IMR-90 (cell line): ENCODE measurements around the gene ENOX1. TPM values are rescaled to one million over a fixed set of nuclear protein-coding genes. Genes with fewer than 3 reads are reported as not detected.

ENCODE experiments used
- ATAC-seq: fragments of 200-7000 bp; cut with Tn5 transposase; 2 replicates; pipeline ENCODE4 v1.9.1; 2020; ENCODE audit warnings: low read depth, mild to moderate bottlenecking, moderate library complexity
- BruUV-seq: library from RNA; stranded (reverse); fragments of 400-500 nt; replicated peaks from 2 replicates; lab custom pipeline; 2021; lab: Mats Ljungman, UMichigan
- CTCF ChIA-PET: fragments of 300-600 bp; formaldehyde crosslinking; extraction: SDS; loops from one replicate; lab custom pipeline; 2021; ENCODE audit warnings: antibody characterized with exemption; lab: Yijun Ruan, JAX
- POLR2A ChIA-PET: fragments of 300-600 bp; sonication (Branson Sonifier 250); formaldehyde crosslinking; loops from one replicate; lab custom pipeline; 2022; ENCODE audit warnings: antibody characterized with exemption; ENCODE audit not compliant: unreplicated experiment; lab: Charles Lee
- DNase-seq: peaks from one replicate; pipeline ENCODE4 v3.0.0; 2013
- H2AFZ ChIP-seq: replicated peaks from 2 replicates; pipeline ENCODE3; 2013; ENCODE audit warnings: low read length, mild to moderate bottlenecking; ENCODE audit not compliant: poor library complexity
- H2AK5ac ChIP-seq: 2 replicates; pipeline ENCODE4 v1.6.1; 2013; ENCODE audit warnings: low read depth, low read length, inconsistent platforms
- H2AK9ac ChIP-seq: replicated peaks from 2 replicates; pipeline ENCODE3; 2013; ENCODE audit warnings: mild to moderate bottlenecking, low read depth, low read length, moderate library complexity; ENCODE audit not compliant: poor library complexity
- H2BK120ac ChIP-seq: 2 replicates; pipeline ENCODE4 v1.6.1; 2013; ENCODE audit warnings: low read depth, low read length, inconsistent platforms
- H2BK15ac ChIP-seq: 3 replicates; pipeline ENCODE4 v1.6.1; 2013; ENCODE audit warnings: low read depth, low read length, inconsistent platforms
- H2BK20ac ChIP-seq: 2 replicates; pipeline ENCODE4 v1.6.1; 2013; ENCODE audit warnings: low read depth, mild to moderate bottlenecking, inconsistent platforms, low read length, moderate library complexity
- H2BK5ac ChIP-seq: 2 replicates; pipeline ENCODE4 v1.6.1; 2013; ENCODE audit warnings: mild to moderate bottlenecking, low read depth, low read length, inconsistent platforms; ENCODE audit not compliant: poor library complexity, severe bottlenecking
- H3K14ac ChIP-seq: replicated peaks from 2 replicates; pipeline ENCODE4 v1.6.1; 2013; ENCODE audit warnings: low read depth, low read length, inconsistent platforms
- H3K18ac ChIP-seq: 2 replicates; pipeline ENCODE4 v1.6.1; 2013; ENCODE audit warnings: low read depth, low read length, control low read depth
- H3K23ac ChIP-seq: 2 replicates; pipeline ENCODE4 v1.6.1; 2013; ENCODE audit warnings: low read depth, low read length, inconsistent platforms
- H3K27ac ChIP-seq: 2 replicates; pipeline ENCODE4 v1.5.1; 2013; ENCODE audit warnings: mild to moderate bottlenecking, control low read depth, low read length; ENCODE audit not compliant: insufficient read depth
- H3K27me3 ChIP-seq: 2 replicates; pipeline ENCODE4 v1.6.1; 2013; ENCODE audit warnings: low read length; ENCODE audit not compliant: control insufficient read depth, insufficient read depth
- H3K36me3 ChIP-seq: 2 replicates; pipeline ENCODE4 v1.6.1; 2013; ENCODE audit warnings: low read length, mixed read lengths; ENCODE audit not compliant: control insufficient read depth, insufficient read depth
- H3K4ac ChIP-seq: 2 replicates; pipeline ENCODE4 v1.6.1; 2013; ENCODE audit warnings: low read depth, low read length, inconsistent platforms
- H3K4me1 ChIP-seq: 2 replicates; pipeline ENCODE4 v1.6.1; 2013; ENCODE audit warnings: low read length, mixed read lengths; ENCODE audit not compliant: control insufficient read depth, insufficient read depth
- H3K4me2 ChIP-seq: 2 replicates; pipeline ENCODE4 v1.6.1; 2013; ENCODE audit warnings: low read depth, mild to moderate bottlenecking, control low read depth, low read length, moderate library complexity
- H3K4me3 ChIP-seq: 2 replicates; pipeline ENCODE4 v1.5.1; 2013; ENCODE audit warnings: low read depth, mild to moderate bottlenecking, control low read depth, low read length, moderate library complexity; ENCODE audit not compliant: insufficient read depth
- H3K56ac ChIP-seq: 2 replicates; pipeline ENCODE4 v1.6.1; 2013; ENCODE audit warnings: low read length, inconsistent platforms; ENCODE audit not compliant: insufficient read depth; ENCODE audit errors: extremely low read depth
- H3K79me1 ChIP-seq, 2 experiments: 2 replicates each; pipeline ENCODE4 v1.6.1; 2013; ENCODE audit warnings: low read length in 2 of 2, inconsistent platforms in 1 of 2, low read depth in 1 of 2
- H3K9ac ChIP-seq: 2 replicates; pipeline ENCODE4 v1.6.1; 2013; ENCODE audit warnings: low read depth, low read length, control low read depth
- H3K9me1 ChIP-seq: 2 replicates; pipeline ENCODE4 v1.6.1; 2013; ENCODE audit warnings: low read length, inconsistent platforms; ENCODE audit not compliant: insufficient read depth
- H3K9me3 ChIP-seq: 2 replicates; pipeline ENCODE4 v1.6.1; 2013; ENCODE audit warnings: low read length; ENCODE audit not compliant: control insufficient read depth, insufficient read depth
- H4K20me1 ChIP-seq: 2 replicates; pipeline ENCODE4 v1.6.1; 2013; ENCODE audit warnings: low read length, inconsistent platforms; ENCODE audit not compliant: insufficient read depth
- H4K5ac ChIP-seq: 2 replicates; pipeline ENCODE4 v1.6.1; 2013; ENCODE audit warnings: mild to moderate bottlenecking, low read depth, low read length, control low read depth
- H4K8ac ChIP-seq, 2 experiments: 2 replicates each; pipeline ENCODE4 v1.6.1; 2013; ENCODE audit warnings: low read depth in 2 of 2, low read length in 2 of 2, control low read depth in 1 of 2, inconsistent platforms in 1 of 2
- H4K91ac ChIP-seq: 2 replicates; pipeline ENCODE4 v1.6.1; 2013; ENCODE audit warnings: low read depth, low read length, inconsistent platforms; ENCODE audit not compliant: insufficient read depth
- BHLHE40 ChIP-seq: fragments of 150-350 bp; IDR thresholded peaks from 2 replicates; pipeline ENCODE4 v1.6.1; 2016; ENCODE audit warnings: mild to moderate bottlenecking, low read depth, low read length
- CEBPB ChIP-seq: IDR thresholded peaks from 2 replicates; pipeline ENCODE4 v1.6.1; 2012; ENCODE audit warnings: low read depth, low read length, improper control_type of control experiment
- CHD1 ChIP-seq: IDR thresholded peaks from 2 replicates; pipeline ENCODE4 v1.6.1; 2012; ENCODE audit warnings: low read depth, low read length, improper control_type of control experiment
- CTCF ChIP-seq: conservative IDR thresholded peaks from 2 replicates; pipeline ENCODE4 v1.5.1; 2012; ENCODE audit warnings: mild to moderate bottlenecking, low read depth, low read length, improper control_type of control experiment
- ELK1 ChIP-seq: fragments of 150-350 bp; IDR thresholded peaks from 2 replicates; pipeline ENCODE4 v1.6.1; 2016; ENCODE audit warnings: low read depth, mild to moderate bottlenecking, low read length, moderate library complexity, borderline replicate concordance
- FOS ChIP-seq: fragments of 150-350 bp; IDR thresholded peaks from 2 replicates; pipeline ENCODE4 v1.6.1; 2016; ENCODE audit warnings: low read depth, low read length
- MAFK ChIP-seq: IDR thresholded peaks from 2 replicates; pipeline ENCODE4 v1.6.1; 2012; ENCODE audit warnings: low read depth, low read length, improper control_type of control experiment
- MAZ ChIP-seq: IDR thresholded peaks from 2 replicates; pipeline ENCODE4 v1.6.1; 2012; ENCODE audit warnings: low read depth, mild to moderate bottlenecking, low read length, improper control_type of control experiment, moderate library complexity, borderline replicate concordance
- MXI1 ChIP-seq: IDR thresholded peaks from 2 replicates; pipeline ENCODE4 v1.6.1; 2012; ENCODE audit warnings: low read depth, mild to moderate bottlenecking, low read length, moderate library complexity, borderline replicate concordance
- NFE2L2 ChIP-seq: fragments of 150-350 bp; IDR thresholded peaks from 2 replicates; pipeline ENCODE4 v1.6.1; 2016; ENCODE audit warnings: low read depth, mild to moderate bottlenecking, low read length
- POLR2A ChIP-seq: IDR thresholded peaks from 2 replicates; pipeline ENCODE4 v1.6.1; 2012; ENCODE audit warnings: mild to moderate bottlenecking, low read depth, low read length
- RAD21 ChIP-seq: IDR thresholded peaks from 2 replicates; pipeline ENCODE4 v1.6.1; 2012; ENCODE audit warnings: low read length, improper control_type of control experiment
- RCOR1 ChIP-seq: IDR thresholded peaks from 2 replicates; pipeline ENCODE4 v1.6.1; 2012; ENCODE audit warnings: mild to moderate bottlenecking, low read length, improper control_type of control experiment; ENCODE audit not compliant: insufficient replicate concordance
- RFX5 ChIP-seq: IDR thresholded peaks from 2 replicates; pipeline ENCODE4 v1.8.0; 2012; ENCODE audit warnings: low read depth, mild to moderate bottlenecking, low read length, moderate library complexity
- SMC3 ChIP-seq: fragments of 150-350 bp; IDR thresholded peaks from 2 replicates; pipeline ENCODE4 v1.6.1; 2016; ENCODE audit warnings: low read depth, mild to moderate bottlenecking, antibody characterized with exemption, low read length, moderate library complexity
- USF2 ChIP-seq: fragments of 150-350 bp; IDR thresholded peaks from 2 replicates; pipeline ENCODE4 v1.6.1; 2017; ENCODE audit warnings: mild to moderate bottlenecking, antibody characterized with exemption, low read length, low read depth
- WGBS, 2 experiments: methylation state at CpG; one replicate each; pipeline versions ENCODE4 v1.1.5 to v1.1.7; 2013; ENCODE audit warnings: missing lambda C conversion rate in 2 of 2; ENCODE audit not compliant: insufficient read length in 1 of 2; ENCODE audit errors: extremely low coverage in 2 of 2; 5-methylcytosine and 5-hydroxymethylcytosine counted together
- dilution Hi-C: fragments of 300-500 bp; cut with HindIII; formaldehyde crosslinking; loops from one replicate; pipeline ENCODE4 v1.14.3; 2018; ENCODE audit warnings: low sequenced_read_pairs; ENCODE audit not compliant: unreplicated experiment
- in situ Hi-C: fragments of 300-500 bp; cut with MboI; formaldehyde crosslinking; loops from 3 replicates; pipeline ENCODE4 v1.14.3; 2019; ENCODE audit warnings: low sequenced_read_pairs, inconsistent platforms, mixed read lengths
- intact Hi-C: fragments of 100-400 bp; cut with micrococcal nuclease; formaldehyde crosslinking; loops from 2 replicates; pipeline ENCODE4 v1.10.0; 2022
- polyA plus RNA-seq, 3 experiments: library from polyadenylated mRNA; depleted of rRNA; stranded (reverse); fragments of >200 nt; gene quantifications; 2 replicates each; pipeline ENCODE4 v1.2.3, GENCODE V29; 2012; ENCODE audit warnings: low replicate concordance in 1 of 3
- total RNA-seq: library from RNA; depleted of rRNA; stranded (reverse); fragments of >200 nt; gene quantifications from 2 replicates; pipeline ENCODE4 v1.2.3, GENCODE V29; 2012

Gene ENOX1
- total and polyA plus RNA-seq, 2 of the 4 experiments (the other 2 are of a cell fraction): 0.99 to 1.3 TPM

GRCh38 chr13:43675577-43675976, 111.2 kb downstream of the ENOX1 start:
- Histone ChIP-seq H4K91ac (no peak overlapping the region), H2AK9ac (no peak overlapping the region), H2BK5ac (no peak overlapping the region), H3K14ac (no peak overlapping the region), H3K18ac (no peak overlapping the region), H2BK20ac (no peak overlapping the region), H4K20me1 (no peaks in the 10 kb centered on the region), H3K23ac (no peak overlapping the region), H3K56ac (no peak overlapping the region), H3K4me2 (no peak overlapping the region), H3K36me3 (no peaks in the 10 kb centered on the region), H3K9me1 (no peaks in the 10 kb centered on the region), H2BK120ac (no peak overlapping the region), H3K9ac (no peak overlapping the region), H3K4me3 (no peak overlapping the region), H3K27me3 (peaks cover 3% of the 10 kb centered on the region; the same call in 1 of the 2 replicates), H3K9me3 (no peaks in the 10 kb centered on the region), H4K5ac (no peak overlapping the region), H2AK5ac (no peak overlapping the region), H3K79me1 (no peaks in the 10 kb centered on the region), H2BK15ac (no peak overlapping the region), H3K4me1 (no peaks in the 10 kb centered on the region), H3K27ac (no peak overlapping the region), H2AFZ (no peak overlapping the region), H4K8ac (no peak overlapping the region), H3K4ac (no peak overlapping the region)
- ChIA-PET POLR2A (no interaction called here), CTCF (interaction anchor here (0.6 kb wide), 1 partner anchor 169 kb away, joined by 3 read pairs; no protein-coding TSS in a partner anchor)
- DNase-seq: no peak
- WGBS, 2 experiments: 80% methylated on average over 1 of the region's 6 CpGs; no CpG with 5 or more reads in 1 of the 2 experiments
- no peak for TF ChIP-seq CEBPB
- no peak for TF ChIP-seq NFE2L2
- TF ChIP-seq RFX5: no peak
- TF ChIP-seq SMC3: no peak
- TF ChIP-seq USF2: no peak
- no peak for TF ChIP-seq MAZ
- no peak for TF ChIP-seq MAFK
- TF ChIP-seq RCOR1: no peak
- no peak for TF ChIP-seq MXI1
- no peak for TF ChIP-seq ELK1
- TF ChIP-seq BHLHE40: no peak
- no peak for TF ChIP-seq RAD21
- TF ChIP-seq CTCF: no peak
- no peak for TF ChIP-seq FOS
- TF ChIP-seq CHD1: no peak
- no peak for TF ChIP-seq POLR2A
- in situ Hi-C loops: no loop called here
- BruUV-seq: no TSS peak
- dilution Hi-C loops: no loop called here
- ATAC-seq: no peak
- intact Hi-C loops: no loop called here
